HG02759 (cell line): ENCODE results near the gene SLC37A1.
"Not testable (repeated sequence)": the region's sequence is repeated elsewhere in the genome, so short reads cannot be mapped to it uniquely, and the experiment has no call there.

Experiments used
- ATAC-seq: cut with Tn5 transposase; IDR thresholded peaks from one replicate; pipeline ENCODE4 v1.9.1; 2021; ENCODE audit warnings: mild to moderate bottlenecking, moderate library complexity; ENCODE audit not compliant: unreplicated experiment

SLC37A1 gene

DNA sequence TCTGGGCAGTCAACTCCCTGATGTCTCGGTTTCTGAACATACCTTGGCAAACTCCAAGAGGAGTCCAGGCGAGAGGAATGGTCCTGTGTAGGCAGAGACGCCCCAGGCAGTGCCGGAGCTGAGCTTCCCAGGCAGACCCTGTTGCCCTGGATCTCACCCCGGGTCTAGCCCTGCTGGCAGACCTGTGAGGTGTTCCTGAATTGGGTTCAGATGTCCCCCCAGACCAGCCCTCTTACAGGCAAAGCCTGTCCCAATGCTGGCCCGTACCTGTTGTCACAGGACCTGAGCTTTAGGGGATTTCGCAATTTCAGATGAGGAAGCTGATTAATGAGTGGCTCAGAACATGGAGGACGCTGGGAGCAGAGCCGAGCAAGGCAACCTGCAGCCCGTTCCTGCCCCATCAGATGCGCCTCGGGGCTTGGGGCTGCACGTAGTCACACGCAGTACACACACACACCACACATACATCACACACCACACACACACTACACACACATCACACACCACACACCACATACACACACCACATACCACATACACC, 101.2 kb downstream of the SLC37A1 start:
- no peak for ATAC-seq

DNA sequence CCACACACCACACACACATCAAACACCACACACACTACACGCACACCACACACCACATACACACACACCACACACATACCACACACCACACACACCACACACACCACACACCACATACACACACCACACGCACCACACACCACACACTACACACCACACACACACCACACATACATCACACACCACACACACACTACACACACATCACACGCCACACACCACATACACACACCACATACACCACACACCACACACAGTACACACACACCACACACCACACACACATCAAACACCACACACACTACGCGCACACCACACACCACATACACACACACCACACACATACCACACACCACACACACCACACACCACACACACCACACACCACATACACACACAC, 101.7 kb downstream of the SLC37A1 start:
- ATAC-seq = not testable (repeated sequence)

DNA sequence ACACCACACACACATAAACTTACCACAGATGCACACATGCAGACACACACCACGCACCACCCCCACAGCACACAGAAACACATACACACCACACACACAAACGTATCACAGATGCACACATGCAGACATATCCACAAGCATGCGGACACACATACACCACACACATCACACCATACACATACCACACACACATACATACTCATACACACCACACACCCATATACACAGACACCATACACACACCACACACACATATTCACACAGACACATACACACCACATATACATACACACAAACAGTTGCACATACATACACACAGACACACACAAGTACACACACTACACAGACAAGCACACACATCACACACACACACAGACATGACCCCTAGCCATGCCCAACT, 102.3 kb downstream of the SLC37A1 start:
- ATAC-seq = no peak

DNA sequence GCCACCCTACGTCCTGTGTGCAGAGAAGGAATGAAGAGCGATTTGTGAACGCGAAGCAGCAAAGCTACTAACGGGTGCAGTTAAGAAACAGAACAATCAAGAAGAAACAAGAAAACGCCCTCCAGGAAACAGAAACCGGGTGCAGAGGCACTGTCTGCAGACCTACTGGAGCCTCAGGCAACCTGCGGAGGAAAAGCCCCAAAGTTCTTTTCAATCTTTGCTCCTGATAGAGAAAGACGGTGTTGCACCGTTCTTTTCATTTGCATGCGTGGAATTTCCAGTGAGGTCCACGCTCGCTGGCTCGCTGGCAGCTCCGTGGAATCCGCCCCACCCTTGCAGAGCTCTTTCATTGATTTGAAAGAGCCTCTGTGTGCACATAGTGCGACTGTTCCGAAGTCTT, 102.8 kb downstream of the SLC37A1 start:
- ATAC-seq = no peak

DNA sequence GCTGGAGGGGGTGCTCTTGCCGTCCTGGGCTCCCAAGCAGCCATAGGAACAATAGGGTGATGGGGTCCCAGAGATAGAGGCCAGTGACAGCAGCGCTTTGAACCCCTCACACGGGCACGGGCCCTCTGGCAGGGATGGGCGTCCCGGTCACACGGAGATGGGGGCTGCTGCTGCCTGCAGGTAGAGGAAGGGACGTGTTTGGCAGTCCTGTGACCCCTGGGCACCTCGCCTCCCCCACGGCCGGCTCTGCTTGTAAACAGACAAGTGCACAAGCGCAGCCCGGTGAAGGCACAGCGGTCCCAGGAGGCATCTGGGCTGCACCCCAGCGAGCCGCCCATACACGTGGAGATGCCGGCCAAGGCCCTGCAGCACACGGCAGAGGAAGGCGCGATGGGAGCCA, 103.3 kb downstream of the SLC37A1 start:
- no peak for ATAC-seq

DNA sequence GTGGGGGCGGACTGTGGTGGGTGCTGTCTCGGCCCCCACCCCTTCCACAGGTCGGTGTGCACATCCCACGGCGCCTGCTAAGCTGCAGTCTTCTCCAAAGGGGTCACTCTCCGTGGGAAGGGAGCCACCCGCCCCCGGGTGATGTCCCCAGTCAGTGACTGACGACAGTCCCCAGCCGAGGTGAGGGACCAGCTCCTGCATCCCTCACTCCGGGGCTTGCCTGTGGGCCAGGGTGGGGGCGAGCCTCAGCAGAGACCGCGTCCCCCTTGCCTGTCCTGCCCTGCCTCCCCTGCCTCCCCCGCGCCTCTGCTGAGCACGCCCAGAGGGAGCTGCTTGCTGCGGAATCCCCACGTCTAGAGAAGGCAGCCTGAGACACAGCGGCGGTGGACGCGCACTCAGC, 103.8 kb downstream of the SLC37A1 start:
- no peak for ATAC-seq

DNA sequence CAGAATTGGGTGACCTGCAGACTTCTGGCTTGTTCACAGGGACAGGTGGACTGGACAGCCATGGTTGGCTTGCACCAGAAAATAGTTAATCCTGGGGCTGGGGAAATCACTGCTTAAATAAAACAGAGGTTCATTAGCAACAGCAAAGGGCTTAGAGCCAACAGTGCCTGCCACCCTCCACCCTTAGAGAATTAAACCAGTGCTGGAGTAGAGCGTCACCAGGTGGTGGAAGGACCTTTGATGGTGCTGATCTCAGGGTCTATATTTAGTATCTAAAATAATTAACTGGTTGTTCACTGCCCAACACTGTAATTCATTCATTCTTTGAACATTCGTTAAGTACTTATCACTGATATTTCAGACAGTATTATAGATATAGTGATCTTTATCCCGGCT, 105.1 kb downstream of the SLC37A1 start:
- ATAC-seq = no peak

DNA sequence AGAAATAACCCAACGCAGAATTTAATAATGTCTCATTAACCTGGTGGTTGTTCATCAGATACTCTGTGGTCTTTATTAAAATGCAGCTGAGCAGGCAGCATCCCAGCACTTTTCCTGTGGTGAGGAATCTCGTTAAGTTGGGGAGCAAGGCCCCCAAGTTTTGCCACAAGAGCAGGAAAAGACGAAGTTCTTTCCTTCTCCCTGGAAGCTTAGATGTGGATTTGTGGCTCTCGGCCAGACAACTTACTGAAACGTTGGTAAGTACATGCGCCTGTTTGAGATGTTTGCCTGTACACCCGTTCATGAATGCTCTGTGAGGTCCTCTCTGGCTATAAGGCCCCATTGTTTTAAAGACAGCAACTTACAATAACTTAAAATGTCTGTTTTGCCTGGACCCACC, 105.5 kb downstream of the SLC37A1 start:
- ATAC-seq = no peak

DNA sequence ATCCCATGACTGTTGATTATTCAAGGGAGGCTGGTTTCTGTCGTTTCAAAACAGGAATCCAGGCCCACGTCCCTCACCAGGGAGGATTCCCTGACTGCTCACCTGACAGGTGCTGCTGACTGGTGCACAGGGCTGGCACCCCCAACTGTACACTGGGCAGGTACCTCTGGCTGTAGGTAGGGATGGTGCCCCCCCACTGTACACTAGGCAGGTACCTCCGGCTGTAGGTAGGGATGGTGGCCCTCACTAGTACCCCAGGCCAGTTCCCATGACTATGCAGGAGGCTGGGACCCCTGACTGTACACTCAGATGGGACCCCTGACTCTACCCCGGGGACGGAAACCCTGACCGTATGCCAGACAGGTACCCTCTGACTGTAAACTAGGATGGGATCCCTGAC, 106.2 kb downstream of the SLC37A1 start:
- ATAC-seq = no peak

DNA sequence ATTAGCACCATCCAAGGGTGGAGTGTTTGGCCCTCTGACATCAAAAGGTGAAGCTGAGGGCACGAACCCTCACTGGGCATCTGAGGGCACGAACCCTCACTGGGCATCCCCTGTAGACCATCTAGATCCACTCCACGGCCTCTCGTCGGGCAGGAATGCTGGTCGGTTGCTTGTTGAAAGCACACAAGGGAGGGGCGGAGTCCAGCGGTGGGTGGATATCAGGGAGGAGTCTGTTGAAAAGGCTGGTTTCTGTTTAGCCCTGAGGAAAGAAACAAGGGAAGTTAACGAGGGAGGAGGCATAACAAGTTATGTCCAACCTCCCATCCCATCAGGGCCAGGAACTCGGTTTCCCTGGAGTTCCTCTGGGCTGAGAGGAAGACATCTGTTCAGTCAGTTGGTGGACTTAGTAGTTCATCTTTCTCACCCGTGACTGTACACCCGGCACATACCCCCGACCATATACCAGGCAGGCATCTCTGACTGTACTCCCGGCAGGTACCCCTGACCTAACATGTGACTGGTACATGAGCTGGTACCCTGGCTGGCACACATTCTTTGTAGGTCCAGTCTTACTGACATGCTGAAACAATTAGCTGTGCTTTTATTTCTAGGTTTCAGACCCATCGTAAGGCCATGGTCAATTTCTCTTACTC, 107.6 kb downstream of the SLC37A1 start:
- ATAC-seq = no peak

DNA sequence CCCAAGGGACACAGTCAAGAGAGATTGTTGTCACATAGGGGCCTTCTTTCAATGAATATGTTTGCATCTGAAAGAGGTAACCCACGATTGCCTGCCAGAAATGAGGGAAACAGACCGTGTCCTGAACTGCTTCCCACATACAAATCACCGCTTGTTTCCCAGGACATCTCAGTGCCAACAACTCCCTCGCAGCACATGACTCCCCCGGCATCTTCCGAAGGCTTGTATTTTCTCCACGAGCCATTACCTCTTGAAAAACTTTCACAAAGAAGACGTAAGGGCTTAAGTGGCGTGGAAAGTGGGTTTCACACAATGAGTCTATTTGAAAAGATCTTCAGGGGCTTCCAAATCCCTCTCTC, 108.1 kb downstream of the SLC37A1 start:
- no peak for ATAC-seq

DNA sequence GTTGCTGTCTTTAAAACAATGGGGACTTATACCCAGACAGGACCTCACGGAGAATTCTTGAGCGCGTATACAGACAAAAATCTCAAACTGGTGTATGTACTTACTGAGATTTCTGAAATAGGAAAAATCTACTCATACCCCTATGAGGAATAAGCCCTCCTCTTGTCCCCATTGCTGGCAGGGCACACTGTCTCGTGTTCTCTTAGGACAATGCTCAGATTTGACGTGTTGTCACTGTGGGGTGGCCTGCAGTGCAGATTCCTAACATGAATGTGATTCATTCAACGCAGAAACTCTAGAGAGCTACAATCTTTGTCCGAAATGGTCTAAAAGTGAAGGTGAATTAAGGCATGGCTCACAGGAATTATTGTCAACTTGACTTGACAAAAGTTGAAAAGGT, 108.6 kb downstream of the SLC37A1 start:
- no peak for ATAC-seq

DNA sequence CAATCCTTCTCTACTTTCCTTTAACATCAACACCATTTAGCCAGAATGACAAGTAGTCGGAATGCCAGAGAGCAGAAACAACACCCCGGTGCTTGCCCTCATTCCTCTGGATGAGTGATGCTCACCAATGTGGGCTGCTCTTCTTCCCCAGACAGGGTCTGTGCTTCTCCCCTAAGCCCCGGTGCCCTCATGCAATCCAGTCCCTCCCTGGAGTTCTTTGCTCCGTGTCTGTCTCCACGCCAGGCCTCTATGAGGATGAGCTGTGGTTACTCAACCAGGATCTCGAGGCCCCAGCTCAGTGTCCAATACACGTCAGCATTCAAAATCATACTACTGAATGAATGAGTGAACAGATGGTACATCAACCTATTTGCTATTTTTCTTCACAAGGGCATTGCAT, 110.0 kb downstream of the SLC37A1 start:
- ATAC-seq = no peak

DNA sequence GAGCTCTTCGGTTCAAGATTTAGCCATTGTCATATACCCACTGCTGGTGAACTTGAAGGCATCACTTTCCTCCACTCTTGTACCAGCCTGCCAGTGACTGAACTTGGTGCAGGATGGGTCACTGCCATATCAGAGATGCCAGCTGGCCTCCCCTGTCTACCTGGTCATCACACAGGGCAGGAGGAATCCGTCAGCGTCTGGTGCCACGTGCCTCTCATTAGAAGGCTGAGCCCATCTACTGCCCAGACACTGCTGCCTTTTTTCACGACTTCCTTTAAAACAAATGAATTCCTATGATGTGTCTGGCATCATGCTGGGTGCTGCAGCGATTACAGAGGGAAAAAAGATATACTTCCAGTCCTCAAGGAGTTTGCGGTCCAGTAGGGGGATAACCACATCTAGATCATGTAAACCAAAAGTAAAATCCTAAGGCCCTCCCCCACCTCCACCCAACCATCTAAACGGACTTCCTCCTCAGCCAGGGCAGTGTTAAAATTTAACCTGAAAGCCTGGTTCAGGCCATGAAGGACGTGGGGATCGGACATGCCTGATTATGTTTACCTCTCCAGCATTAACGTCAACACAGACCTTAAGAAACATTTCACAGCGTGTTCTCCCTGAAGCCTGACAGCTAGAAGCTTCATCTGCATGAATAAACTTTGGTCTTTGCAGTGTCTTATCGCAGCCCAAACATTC, 110.6 kb downstream of the SLC37A1 start:
- ATAC-seq = no peak

DNA sequence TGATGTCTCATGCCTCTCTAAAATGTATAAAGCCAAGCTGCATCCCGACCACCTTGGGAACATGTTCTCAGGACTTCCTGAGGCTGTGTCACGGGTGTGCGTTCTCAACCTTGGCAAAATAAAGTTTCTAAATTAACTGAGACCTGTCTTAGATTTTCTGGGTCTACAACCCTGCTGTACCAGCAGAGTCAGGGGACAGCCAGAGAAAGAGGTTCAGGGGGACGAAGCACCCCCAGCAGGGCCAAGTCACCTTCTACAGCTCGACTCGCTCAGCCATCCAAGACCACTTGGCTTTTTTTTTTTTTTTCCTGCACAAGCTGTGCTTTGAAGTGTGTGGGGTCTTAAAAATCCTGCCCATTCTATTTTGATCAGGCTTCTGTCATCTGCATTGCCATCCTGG, 111.3 kb downstream of the SLC37A1 start:
- ATAC-seq = no peak

DNA sequence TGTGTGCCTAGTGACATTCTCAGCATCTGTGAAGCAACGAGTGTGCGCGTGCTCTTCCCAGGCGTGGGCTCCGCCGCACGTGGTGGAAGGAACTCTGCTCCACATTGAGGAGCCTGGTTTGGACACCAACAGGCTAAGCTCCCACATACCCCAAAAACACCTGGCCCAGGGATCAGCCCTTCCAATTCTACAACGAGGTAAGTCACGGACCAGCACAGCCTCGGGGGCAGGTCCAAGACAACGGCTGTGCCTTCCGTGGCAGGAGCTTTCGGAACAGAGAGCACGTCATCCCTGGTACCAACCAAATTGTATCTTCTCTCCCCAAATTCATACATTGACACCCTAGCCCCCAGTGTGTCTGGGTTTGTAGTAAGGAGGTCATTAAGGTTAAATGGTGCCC, 112.5 kb downstream of the SLC37A1 start:
- ATAC-seq = no peak

DNA sequence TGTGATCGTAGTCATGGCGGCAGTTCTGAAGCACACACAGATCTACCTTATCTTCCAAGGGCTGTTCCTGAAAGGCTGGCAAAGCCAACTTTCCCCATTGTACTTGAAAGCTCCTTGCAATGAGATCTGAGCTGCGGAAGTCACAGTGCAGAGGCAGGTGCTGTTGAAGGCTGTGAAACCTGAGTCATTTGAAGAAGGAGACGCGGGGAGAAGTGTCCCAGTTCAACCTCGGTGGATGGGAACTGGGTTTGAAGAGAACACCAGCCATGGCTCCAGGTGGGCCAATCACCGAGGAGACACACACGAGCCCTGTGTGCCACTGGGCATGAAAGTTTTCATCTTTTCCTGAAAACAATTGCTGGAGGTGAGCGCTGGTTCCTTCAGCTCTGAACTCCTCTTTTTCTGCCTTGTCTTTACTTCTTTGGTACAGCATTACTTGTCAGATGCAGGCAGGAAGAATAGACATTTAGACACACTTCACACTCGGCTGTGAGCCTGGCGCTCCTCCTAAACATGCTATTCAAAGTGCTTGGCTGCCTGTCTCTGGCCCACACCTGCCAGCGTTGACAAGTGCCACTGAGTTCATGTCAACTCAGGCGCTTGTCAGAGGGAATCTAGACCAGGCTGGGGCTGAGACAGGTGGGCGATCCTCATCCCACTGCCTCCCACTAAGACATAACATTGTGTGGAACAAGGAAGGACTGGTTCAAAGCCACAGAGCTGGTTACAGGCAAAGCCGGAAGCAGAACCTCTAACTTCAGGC, 114.1 kb downstream of the SLC37A1 start:
- no peak for ATAC-seq

DNA sequence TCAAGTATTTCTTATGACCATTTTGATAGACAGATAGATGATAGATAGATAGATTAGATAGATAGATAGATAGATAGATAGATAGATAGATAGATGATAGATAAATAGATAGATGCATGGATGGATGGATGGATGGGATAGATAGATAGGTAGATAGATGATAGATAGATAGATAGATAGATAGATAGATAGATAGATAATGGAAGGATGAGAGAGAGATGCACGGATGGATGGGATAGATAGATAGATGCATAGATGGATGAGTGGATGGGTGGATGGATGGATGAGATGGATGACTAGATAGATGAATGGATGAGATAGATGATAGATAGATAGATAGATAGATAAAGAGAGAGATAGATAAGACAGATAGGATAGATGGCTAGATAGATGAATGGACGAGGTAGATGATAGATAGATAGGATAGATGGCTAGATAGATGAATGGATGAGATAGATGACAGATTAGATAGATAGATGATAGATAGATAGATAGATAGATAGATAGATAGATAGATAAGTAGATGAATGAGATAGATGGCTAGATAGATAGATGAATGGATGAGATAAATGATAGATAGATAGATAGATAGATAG, 114.9 kb downstream of the SLC37A1 start:
- ATAC-seq = not testable (repeated sequence)

DNA sequence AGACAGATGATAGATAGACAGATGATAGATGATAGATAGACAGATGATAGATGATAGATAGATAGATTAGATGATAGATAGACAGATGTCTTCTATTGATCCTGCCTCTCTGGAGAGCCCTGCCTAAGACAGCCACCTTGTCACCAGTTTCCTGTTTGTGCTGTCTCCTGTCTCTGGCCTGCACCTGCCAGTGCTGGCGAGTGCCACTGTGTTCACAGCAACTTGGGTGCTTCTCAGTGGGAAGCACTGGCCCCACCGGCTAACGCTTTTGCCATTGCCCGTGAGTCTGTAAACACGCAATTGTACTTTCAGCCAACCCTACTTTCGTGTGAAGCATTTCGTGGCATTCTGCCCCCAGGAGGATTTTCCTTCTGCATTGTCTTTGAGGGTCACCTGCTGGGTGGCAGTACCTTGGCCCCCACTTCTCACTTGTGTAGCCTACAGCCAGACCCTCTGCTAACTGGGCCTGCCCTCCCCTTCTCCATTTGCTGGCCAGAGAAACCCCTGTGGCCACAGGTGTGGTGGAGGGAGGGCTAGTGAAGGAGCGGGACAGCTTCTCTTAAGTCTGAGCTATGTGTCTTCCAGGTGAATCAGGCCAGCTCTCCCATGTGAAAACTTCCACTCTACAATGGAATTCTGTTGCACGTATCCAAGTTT, 116.4 kb downstream of the SLC37A1 start:
- ATAC-seq = no peak

DNA sequence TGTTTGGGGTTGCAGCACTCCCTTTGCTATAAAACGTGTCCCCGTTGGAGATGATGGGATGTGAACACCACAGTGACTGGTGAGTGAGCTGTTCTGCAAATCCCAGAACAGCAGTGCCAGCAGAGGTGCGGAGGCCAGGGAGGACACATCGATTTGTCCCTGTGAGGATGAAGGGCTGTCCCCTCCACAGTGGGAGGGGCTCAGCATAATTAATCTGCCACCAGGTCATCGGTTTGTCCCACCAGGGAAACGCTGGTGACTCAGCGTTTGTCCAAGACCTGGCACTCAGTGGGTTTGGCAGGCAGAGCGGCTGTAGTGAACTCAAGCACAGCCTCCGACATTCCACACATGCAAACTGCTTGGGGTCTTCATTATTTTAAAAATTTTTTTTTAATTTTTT, 117.0 kb downstream of the SLC37A1 start:
- ATAC-seq = no peak
